ENCODE results near the gene STK40.

GRCh38 chr1:36425791-36426190, 40.1 kb upstream of the STK40 start:
- TF ChIP-seq CTCF (IDR thresholded peaks at IDR 0.05; ENCODE audit: borderline replicate concordance, extremely low read depth, low read length, poor library complexity, severe bottlenecking) (no peak), EZH2 (IDR thresholded peaks at IDR 0.05; ENCODE audit: borderline replicate concordance, low read depth, low read length, severe bottlenecking) (no peak)
